ENCODE data around the gene SDHB. TPM values are rescaled to one million over a fixed set of nuclear protein-coding genes. Genes with fewer than 3 reads are reported as not detected.

The SDHB gene
- total RNA-seq, 2 experiments from 2014 or later, result 90.9 to 91.3 TPM

DNA sequence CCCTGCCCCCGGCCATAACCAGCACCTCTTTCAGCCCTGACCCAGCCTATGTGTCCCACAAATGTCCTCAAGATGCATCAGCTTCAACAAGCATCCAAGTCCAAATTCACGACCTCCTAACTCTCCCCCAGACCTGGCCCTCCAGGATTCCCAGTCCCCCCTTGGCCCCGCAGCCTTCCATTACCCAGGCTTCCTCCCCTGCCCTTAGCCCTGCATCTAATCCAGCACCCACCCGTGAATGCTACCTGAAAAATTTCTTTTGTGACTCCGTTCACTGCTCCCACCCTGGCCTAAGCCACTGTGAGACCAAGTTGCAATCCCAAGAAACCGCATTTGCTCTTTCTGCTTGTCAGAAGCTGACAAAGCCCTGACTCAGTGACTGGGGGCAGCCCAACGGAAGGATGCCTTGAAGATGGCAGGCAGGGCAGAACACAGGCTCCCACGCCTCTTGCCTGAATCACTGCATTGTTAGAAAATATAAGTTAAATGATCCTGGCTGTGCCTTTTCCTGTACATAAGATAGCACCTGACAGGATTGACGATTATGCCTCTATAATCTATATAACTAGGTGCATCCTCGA lies 72.5 kb downstream of the SDHB start:
- peaks cover 6% of the 10 kb centered on the region for H3K4me1 Mint-ChIP-seq
- H3K9me3 Mint-ChIP-seq, result no peaks in the 10 kb centered on the region
- H3K27ac Mint-ChIP-seq, result no peak overlapping the region
- H3K27me3 Mint-ChIP-seq, result peaks cover 31% of the 10 kb centered on the region
- no peak overlapping the region for H3K4me3 Mint-ChIP-seq
- CTCF ChIA-PET, result no interaction called here
- POLR2A ChIA-PET, result no interaction called here
- DNase-seq, result no peak
- peaks cover 7% of the 10 kb centered on the region for H3K36me3 Mint-ChIP-seq (ENCODE audit: low read depth)

DNA sequence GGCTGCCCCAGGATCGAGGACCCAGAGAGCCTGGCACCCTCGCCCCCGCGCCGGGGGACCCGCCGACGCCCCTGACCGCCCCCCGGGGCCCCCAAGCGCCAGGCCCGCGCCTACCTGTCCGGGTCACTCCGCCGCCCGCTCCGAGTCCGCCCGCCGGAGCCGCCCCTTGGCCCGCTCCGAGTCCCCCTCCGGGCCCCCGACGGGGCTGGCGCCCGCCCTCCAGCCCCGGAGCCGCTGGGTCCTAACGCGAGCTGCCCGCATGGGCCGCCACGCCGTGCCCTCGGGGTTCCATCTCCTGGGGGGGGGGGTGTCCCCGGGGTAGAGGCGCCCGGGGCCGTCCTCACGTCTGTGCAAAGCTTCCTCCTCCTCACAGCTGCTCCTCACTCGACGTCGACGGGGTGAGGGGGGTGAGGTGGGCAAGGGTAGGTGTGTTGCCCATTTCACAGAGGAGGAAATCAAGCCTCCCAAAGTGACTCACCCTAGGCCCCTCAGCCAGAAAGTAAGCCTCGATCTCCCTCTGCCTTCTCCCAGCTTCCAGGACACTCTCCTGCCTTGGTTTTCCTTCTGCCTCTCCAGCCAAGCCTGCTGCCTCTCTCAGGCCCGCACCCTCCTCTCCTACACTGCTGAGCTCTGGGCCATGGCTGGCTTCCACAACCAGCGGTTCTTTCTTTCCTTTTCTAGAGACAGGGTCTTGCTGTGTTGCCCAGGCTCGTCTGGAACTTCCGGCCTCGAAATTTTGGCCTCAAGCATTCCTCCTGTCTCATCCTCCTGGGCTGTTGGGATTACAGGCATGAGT lies 73.2 kb downstream of the SDHB start, which contains the start of gene MFAP2:
Gene MFAP2 (minus strand): TSS at position 148 of the 796 bp plus-strand sequence. CDS start 2,347 bp downstream, outside the sequence.
- no peak within 1 kb of the TSS for H3K27ac Mint-ChIP-seq
- ChIA-PET CTCF (no interaction called here), POLR2A (interaction anchor here (2.2 kb wide), 1 partner anchor 9 kb away, joined by 6 read pairs; no protein-coding TSS in a partner anchor)
- no peaks in the 10 kb centered on the region for H3K9me3 Mint-ChIP-seq
- H3K4me1 Mint-ChIP-seq, result peaks cover 6% of the 10 kb centered on the region
- H3K36me3 Mint-ChIP-seq (ENCODE audit: low read depth), result peaks cover 3% of the 10 kb centered on the region
- no peak within 1 kb of the TSS for H3K4me3 Mint-ChIP-seq
- DNase-seq, result no peak
- peaks cover 31% of the 10 kb centered on the region for H3K27me3 Mint-ChIP-seq

DNA sequence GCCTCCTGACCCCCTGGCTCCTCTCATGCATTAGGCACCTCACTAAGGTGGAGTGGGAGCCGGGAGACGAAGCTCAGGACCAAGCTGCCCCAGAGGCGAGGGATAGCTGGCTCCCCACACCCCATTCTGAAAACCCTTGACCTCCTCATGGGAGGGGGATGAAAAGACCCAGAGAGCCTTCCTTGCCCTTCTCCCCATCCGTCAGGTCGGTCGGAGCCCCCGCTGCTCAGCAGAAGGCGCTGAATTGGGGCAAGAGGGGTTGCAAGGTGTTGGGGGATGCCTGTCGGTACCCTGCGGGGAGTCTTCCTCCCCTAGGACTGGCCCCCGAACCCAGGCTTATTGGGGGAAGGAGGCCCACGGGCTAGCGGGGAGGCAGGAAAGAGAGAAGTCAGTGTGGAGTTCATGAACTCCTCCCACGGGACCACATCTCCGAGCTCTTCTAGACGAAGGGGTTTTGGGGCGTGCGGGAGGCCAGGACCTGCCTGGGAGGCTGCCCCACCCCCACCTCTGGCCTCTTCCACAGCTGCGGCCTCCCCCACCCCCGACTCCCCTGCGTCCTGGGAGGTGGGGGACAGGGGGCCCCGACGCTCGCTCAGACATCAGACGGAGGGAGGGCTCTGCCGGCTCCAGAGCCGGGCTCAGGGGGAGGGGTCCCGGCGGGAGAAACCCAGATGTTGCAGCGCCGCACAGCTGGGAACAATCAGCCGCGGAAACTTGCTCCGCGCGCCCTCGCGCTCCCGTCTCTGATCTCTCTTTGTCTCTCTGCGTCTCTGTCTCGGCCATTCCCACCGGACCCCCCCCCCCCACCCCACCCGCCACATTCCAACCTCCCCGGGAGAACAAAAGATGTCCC lies 74.1 kb downstream of the SDHB start:
- ChIA-PET CTCF (no interaction called here), POLR2A (interaction anchor here (2.2 kb wide), 1 partner anchor 10 kb away, joined by 6 read pairs; no protein-coding TSS in a partner anchor)
- no peak overlapping the region for H3K4me3 Mint-ChIP-seq
- H3K9me3 Mint-ChIP-seq, result no peaks in the 10 kb centered on the region
- H3K27me3 Mint-ChIP-seq, result peaks cover 31% of the 10 kb centered on the region
- no peak overlapping the region for H3K27ac Mint-ChIP-seq
- H3K4me1 Mint-ChIP-seq, result peaks cover 6% of the 10 kb centered on the region
- H3K36me3 Mint-ChIP-seq (ENCODE audit: low read depth), result no peaks in the 10 kb centered on the region
- DNase-seq, result no peak

DNA sequence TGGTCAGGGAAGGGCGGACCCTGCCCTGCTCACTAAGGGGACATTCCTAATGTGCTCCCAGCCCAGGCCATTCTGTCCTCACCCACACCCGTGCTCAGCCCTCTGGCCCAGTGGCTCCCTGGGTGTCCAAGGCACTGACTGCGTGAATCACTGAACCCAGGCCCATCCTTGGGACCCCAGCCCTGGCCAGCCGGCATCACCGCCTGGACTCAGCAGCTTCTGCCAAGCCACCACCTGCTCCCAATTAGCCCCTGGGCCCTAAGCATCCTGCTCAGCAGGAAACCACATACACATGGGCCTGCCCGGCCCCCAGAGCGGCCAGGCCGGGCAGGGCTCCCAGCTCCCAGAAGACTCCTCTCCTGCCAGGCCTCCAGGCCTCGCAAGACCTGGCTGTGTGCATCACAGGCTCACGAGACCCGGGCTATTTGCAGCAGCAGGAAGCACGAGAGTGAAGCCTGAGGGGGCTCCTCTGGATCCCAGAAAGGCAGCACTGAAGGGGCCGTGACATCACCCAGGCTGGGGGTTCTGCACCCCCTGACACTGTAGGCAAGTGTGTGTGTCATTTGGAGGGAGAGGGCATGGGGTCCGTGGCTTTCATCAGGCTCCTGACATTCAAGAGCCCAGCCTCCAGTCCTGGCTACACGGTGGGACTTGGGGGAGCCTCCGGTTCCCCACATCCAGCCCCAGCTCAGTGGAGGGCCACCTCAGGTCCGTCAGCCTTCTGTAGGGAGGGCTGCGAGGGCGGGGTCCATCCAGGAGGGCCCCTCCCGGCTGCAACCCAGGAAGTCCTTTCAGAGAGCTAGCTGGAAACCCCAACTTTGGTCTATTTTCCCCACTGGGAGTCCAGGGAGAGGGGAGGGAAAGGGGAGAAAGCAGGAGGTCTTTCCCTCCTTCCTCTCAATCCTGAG lies 75.0 kb downstream of the SDHB start:
- H3K27ac Mint-ChIP-seq, result no peak overlapping the region
- no peak for DNase-seq
- no peaks in the 10 kb centered on the region for H3K36me3 Mint-ChIP-seq (ENCODE audit: low read depth)
- no peaks in the 10 kb centered on the region for H3K9me3 Mint-ChIP-seq
- H3K4me3 Mint-ChIP-seq, result no peak overlapping the region
- H3K27me3 Mint-ChIP-seq, result peaks cover 31% of the 10 kb centered on the region
- POLR2A ChIA-PET, result interaction anchor here (2.2 kb wide), 1 partner anchor 11 kb away, joined by 6 read pairs; no protein-coding TSS in a partner anchor
- peaks cover 6% of the 10 kb centered on the region for H3K4me1 Mint-ChIP-seq
- CTCF ChIA-PET, result no interaction called here

DNA sequence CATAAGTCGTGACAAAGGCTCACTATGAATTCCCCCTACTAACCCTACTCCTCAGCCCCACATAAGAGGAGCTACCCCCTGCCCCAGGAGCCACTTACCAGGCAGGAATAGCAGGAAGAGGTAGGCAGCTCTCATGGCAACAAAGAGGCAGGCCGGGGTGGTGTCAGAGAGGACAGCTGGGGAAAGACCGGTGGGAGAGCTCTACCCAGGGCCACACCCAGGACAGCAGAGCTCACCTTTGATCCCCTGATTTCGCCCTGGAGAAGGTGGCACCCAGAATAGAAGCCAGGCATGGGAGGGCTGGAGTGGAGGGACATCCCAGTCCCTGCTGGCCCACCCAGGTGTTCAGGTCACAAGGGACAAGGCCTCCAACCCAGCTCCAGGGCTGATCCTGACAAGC lies 75.7 kb downstream of the SDHB start:
- CTCF ChIA-PET, result no interaction called here

DNA sequence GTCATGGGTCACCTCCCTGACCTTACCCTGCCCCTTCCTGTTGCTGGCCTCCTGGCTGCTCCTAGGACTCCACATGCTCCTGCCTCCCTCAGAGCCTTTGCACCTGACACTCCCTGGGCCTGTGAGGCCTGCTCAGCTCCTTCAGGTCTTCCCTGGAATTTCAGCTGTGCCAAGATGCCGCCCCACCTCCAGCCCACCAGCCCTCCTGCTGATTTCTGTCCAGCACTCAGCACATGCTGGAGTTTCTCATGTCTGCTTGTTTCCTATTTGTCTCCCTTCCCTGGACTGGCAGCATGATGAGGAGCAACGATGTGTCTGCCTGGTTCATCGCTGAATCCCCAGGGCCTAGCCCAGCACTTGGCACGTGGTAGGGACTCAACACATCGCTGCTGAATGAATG lies 76.5 kb downstream of the SDHB start:
- peaks cover 6% of the 10 kb centered on the region for H3K4me1 Mint-ChIP-seq

More for the DNA sequence above, 75.7 kb downstream of the SDHB start:
- peaks cover 28% of the 10 kb centered on the region for H3K27me3 Mint-ChIP-seq
- no peaks in the 10 kb centered on the region for H3K36me3 Mint-ChIP-seq (ENCODE audit: low read depth)
- POLR2A ChIA-PET, result no interaction called here
- no peak overlapping the region for H3K27ac Mint-ChIP-seq
- DNase-seq, result no peak
- peaks cover 6% of the 10 kb centered on the region for H3K4me1 Mint-ChIP-seq
- H3K4me3 Mint-ChIP-seq, result no peak overlapping the region
- no peaks in the 10 kb centered on the region for H3K9me3 Mint-ChIP-seq

DNA sequence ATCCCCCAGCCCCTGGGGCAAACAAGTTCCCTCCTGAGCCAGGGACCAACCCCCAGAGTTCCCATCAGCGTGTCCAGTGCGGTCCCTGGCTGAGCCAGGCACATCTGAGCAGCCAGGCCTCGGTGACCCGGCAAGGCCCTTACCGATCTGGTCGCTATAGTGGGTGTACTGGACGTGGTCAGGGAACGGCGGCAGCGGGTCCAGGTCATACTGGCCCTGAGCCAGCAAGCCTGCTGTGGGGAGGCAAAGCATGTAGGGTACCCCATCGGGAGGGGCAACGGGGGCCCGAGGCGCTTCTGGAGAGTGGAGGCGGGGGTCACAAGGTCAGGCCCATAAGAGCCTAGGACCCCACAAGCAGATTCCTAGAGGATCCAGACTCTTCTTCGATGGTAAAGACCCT lies 76.9 kb downstream of the SDHB start:
- ChIA-PET CTCF (no interaction called here), POLR2A (no interaction called here)
- Mint-ChIP-seq H3K27me3 (peaks cover 20% of the 10 kb centered on the region), H3K36me3 (ENCODE audit: low read depth) (no peaks in the 10 kb centered on the region), H3K9me3 (no peaks in the 10 kb centered on the region), H3K4me1 (peaks cover 6% of the 10 kb centered on the region), H3K4me3 (no peak overlapping the region), H3K27ac (no peak overlapping the region)
- DNase-seq, result no peak

More for the DNA sequence above, 76.5 kb downstream of the SDHB start:
- POLR2A ChIA-PET, result no interaction called here
- Mint-ChIP-seq H3K9me3 (no peaks in the 10 kb centered on the region), H3K27me3 (peaks cover 24% of the 10 kb centered on the region), H3K4me3 (no peak overlapping the region), H3K36me3 (ENCODE audit: low read depth) (no peaks in the 10 kb centered on the region), H3K27ac (no peak overlapping the region)
- CTCF ChIA-PET, result no interaction called here
- no peak for DNase-seq

DNA sequence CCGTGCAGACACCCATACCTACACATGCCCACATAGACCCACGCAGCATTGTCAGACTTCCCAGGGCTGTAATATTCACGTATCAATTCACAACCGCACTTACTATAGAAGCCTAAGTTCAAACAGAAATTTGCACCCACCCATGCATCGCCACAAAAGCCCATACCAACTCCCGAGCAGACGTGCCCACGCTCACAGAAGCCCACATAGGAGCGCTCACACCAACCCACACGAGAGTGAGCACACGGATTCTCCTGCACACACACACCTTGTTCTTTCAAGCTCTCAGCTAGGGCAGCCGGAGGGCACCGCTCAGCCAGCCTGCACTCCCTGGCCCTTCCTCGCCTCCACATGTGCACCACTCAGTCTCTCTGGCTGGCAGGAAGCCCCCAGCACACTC lies 78.0 kb downstream of the SDHB start:
- Mint-ChIP-seq H3K9me3 (no peaks in the 10 kb centered on the region), H3K36me3 (ENCODE audit: low read depth) (no peaks in the 10 kb centered on the region), H3K4me3 (no peak overlapping the region), H3K4me1 (peaks cover 2% of the 10 kb centered on the region), H3K27me3 (peaks cover 11% of the 10 kb centered on the region), H3K27ac (no peak overlapping the region)
- DNase-seq, result no peak
- CTCF ChIA-PET, result no interaction called here
- POLR2A ChIA-PET, result no interaction called here

DNA sequence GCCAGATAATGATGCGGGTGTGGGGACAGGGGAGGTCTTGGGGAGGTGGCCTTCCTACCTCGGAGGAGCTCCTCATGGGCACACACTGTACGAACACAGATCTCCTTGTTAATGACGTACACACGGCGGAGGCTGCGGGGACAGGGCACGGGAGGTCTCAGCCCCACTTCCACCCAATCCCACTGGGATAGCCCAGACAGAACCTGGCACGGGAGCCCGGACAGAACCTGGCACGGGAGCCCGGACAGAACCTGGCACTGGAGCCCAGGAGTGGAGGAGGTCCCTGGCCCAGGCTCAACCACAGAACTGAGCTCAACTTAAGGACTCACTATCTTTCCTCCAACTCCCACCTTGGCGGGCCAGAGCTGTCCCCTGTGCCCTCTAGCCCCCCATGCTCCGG lies 78.6 kb downstream of the SDHB start:
- Mint-ChIP-seq H3K27me3 (peaks cover 8% of the 10 kb centered on the region), H3K4me3 (no peak overlapping the region), H3K9me3 (no peaks in the 10 kb centered on the region), H3K4me1 (no peaks in the 10 kb centered on the region), H3K27ac (no peak overlapping the region), H3K36me3 (ENCODE audit: low read depth) (no peaks in the 10 kb centered on the region)
- ChIA-PET CTCF (no interaction called here), POLR2A (no interaction called here)
- DNase-seq, result no peak

DNA sequence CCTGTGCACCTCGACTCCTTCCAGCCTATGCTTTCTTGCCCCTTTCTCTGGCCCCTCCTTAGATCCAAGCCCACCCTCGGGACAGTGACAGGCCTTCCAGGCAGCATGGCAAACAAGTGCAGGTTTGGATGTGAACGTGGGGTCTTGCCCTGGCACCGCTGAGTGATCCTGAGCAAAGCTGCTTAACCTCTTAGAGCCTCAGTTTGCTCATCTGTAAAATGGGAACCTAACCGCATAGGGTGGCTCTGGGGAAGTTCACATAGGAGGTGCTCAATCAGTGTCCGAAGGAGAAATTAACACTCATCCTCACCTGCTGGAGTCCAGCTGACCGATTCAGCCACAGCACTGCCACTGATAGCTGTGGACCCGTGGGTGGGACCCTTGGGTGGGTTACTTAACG lies 80.6 kb downstream of the SDHB start:
- Mint-ChIP-seq H3K27ac (no peak overlapping the region), H3K9me3 (no peaks in the 10 kb centered on the region), H3K27me3 (no peaks in the 10 kb centered on the region), H3K4me3 (no peak overlapping the region), H3K36me3 (ENCODE audit: low read depth) (no peaks in the 10 kb centered on the region), H3K4me1 (no peaks in the 10 kb centered on the region)
- POLR2A ChIA-PET, result no interaction called here
- no peak for DNase-seq
- CTCF ChIA-PET, result no interaction called here

DNA sequence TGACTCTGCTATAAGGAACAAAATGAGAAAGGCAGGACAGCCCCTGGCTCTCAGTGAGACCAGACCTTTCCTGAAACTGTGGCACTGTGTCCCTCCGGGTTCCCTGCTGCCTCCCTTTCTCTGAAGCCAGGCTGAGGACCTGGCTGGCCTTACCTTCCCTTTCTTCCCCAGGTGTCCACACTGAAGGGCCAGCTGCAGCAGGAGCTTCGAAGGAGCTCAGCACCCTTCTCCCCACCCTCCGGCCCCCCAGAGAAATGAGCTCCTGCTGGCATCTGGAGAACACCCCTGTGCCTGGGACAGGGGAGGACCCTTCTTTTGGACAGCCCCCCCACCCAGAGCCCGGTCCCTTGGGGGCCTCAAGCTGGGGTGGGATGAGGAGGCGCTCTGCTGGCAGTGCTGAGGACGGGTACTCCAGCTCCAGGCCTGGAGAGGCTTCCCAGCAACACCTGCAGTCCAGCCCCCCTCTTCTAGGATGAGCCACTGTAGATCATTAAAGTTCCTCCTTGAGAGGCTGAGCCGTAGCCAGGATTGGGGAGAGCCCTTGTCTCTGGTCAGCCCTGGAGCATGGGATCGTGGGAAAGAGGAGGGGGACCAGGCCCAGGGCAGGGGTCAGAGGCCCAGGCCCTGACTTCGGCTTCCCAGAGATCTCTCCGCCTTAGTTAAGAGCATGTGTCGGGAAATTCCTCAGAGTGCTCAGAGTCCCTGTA lies 81.5 kb downstream of the SDHB start:
- Mint-ChIP-seq H3K9me3 (no peaks in the 10 kb centered on the region), H3K4me1 (no peaks in the 10 kb centered on the region), H3K36me3 (ENCODE audit: low read depth) (no peaks in the 10 kb centered on the region), H3K27ac (no peak overlapping the region), H3K4me3 (no peak overlapping the region), H3K27me3 (no peaks in the 10 kb centered on the region)
- POLR2A ChIA-PET, result no interaction called here
- CTCF ChIA-PET, result no interaction called here
- DNase-seq, result no peak

All from activated CD4-positive, alpha-beta memory T cell treated with anti-CD3 and anti-CD28 coated beads, Interleukin-2, amount 10 ng/mL, durations not matched to agents 7 days and 5 days (primary cell).